ENCODE measurements around the gene SMLR1.

DNA sequence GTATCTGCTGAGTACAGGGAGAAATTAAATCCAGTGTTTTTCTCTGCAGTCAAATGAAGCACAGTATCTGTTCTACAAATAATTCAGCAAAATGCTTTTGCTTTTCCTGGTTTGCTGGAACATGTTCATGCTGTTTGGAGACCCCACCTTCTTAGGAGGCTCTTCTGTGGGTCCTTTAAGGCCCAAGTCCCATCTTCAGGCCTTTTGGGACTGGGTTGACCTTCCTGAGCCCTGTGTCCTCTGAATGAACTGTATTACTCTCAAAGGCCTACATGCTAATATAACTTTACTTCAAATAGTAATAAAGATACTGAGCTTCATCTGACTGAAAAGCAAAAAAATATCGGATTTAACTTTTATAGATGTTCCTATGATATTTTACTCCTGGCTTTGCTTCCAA, 19.3 kb downstream of the SMLR1 start:
- no peak for TF ChIP-seq CTCF (conservative IDR thresholded peaks at IDR 0.05; ENCODE audit: low read depth, low read length)
- TF ChIP-seq EZH2 (IDR thresholded peaks at IDR 0.05; ENCODE audit: borderline replicate concordance, low read depth, low read length, poor library complexity, severe bottlenecking), result no peak
